H9 (cell line): ENCODE results near the gene FARS2. TPM values are rescaled to one million over a fixed set of nuclear protein-coding genes. Genes with fewer than 3 reads are reported as not detected.

Source experiments
- DNase-seq: peaks from one replicate; pipeline ENCODE4 v3.0.0-alpha.2; 2017
- H2AFZ ChIP-seq: one replicate; pipeline ENCODE4 v1.6.1; 2013; ENCODE audit warnings: mild to moderate bottlenecking, low read length, control low read depth, moderate library complexity
- H2AK5ac ChIP-seq: 2 replicates; pipeline ENCODE4 v1.6.1; 2013; ENCODE audit warnings: low read length, control low read depth, mixed read lengths; ENCODE audit not compliant: insufficient read length
- H2BK120ac ChIP-seq: one replicate; pipeline ENCODE4 v1.6.1; 2013; ENCODE audit warnings: low read depth, mild to moderate bottlenecking, low read length, control low read depth, inconsistent platforms; ENCODE audit not compliant: poor library complexity, severe bottlenecking
- H2BK12ac ChIP-seq: 2 replicates; pipeline ENCODE4 v1.6.1; 2013; ENCODE audit warnings: low read length, control low read depth, mixed read lengths, low read depth; ENCODE audit not compliant: insufficient read length
- H2BK15ac ChIP-seq: 2 replicates; pipeline ENCODE4 v1.6.1; 2013; ENCODE audit warnings: low read depth, low read length, control low read depth
- H2BK20ac ChIP-seq: one replicate; pipeline ENCODE4 v1.6.1; 2013; ENCODE audit warnings: low read depth, mild to moderate bottlenecking, low read length, control low read depth, inconsistent platforms; ENCODE audit not compliant: poor library complexity, severe bottlenecking
- H2BK5ac ChIP-seq: 2 replicates; pipeline ENCODE4 v1.6.1; 2013; ENCODE audit warnings: low read length, control low read depth, mixed read lengths; ENCODE audit not compliant: insufficient read length
- H3K14ac ChIP-seq: 2 replicates; pipeline ENCODE4 v1.6.1; 2013; ENCODE audit warnings: low read length, control low read depth; ENCODE audit not compliant: insufficient read depth
- H3K18ac ChIP-seq: 2 replicates; pipeline ENCODE4 v1.6.1; 2013; ENCODE audit warnings: low read depth, mild to moderate bottlenecking, mixed read lengths, low read length, control low read depth; ENCODE audit not compliant: insufficient read length
- H3K23ac ChIP-seq: 2 replicates; pipeline ENCODE4 v1.6.1; 2013; ENCODE audit warnings: low read length, control low read depth, mixed read lengths, low read depth; ENCODE audit not compliant: insufficient read length
- H3K23me2 ChIP-seq: 2 replicates; pipeline ENCODE4 v1.6.1; 2013; ENCODE audit warnings: low read depth, mild to moderate bottlenecking, mixed read lengths, low read length, control low read depth; ENCODE audit not compliant: insufficient read length, poor library complexity, severe bottlenecking
- H3K27ac ChIP-seq: 2 replicates; pipeline ENCODE4 v1.5.1; 2013; ENCODE audit warnings: low read length, control low read depth, mixed read lengths, low read depth; ENCODE audit not compliant: insufficient read length
- H3K27me3 ChIP-seq: 2 replicates; pipeline ENCODE4 v1.6.1; 2013; ENCODE audit warnings: low read length, control low read depth, inconsistent platforms; ENCODE audit not compliant: insufficient read depth
- H3K4ac ChIP-seq: 2 replicates; pipeline ENCODE4 v1.6.1; 2013; ENCODE audit warnings: low read depth, mild to moderate bottlenecking, control low read depth, inconsistent platforms, low read length, moderate library complexity
- H3K4me1 ChIP-seq: 2 replicates; pipeline ENCODE4 v1.6.1; 2013; ENCODE audit warnings: low read length, control low read depth, inconsistent platforms; ENCODE audit not compliant: insufficient read depth
- H3K4me2 ChIP-seq: 2 replicates; pipeline ENCODE4 v1.6.1; 2013; ENCODE audit warnings: low read length, control low read depth, mixed read lengths; ENCODE audit not compliant: insufficient read length, insufficient read depth
- H3K56ac ChIP-seq: 2 replicates; pipeline ENCODE4 v1.6.1; 2013; ENCODE audit warnings: low read depth, mild to moderate bottlenecking, mixed read lengths, low read length, control low read depth; ENCODE audit not compliant: insufficient read length
- H3K79me1 ChIP-seq: 2 replicates; pipeline ENCODE4 v1.6.1; 2013; ENCODE audit warnings: low read depth, mild to moderate bottlenecking, moderate library complexity, low read length, control low read depth, inconsistent platforms; ENCODE audit not compliant: insufficient read depth, poor library complexity, severe bottlenecking
- H3K79me2 ChIP-seq: 2 replicates; pipeline ENCODE4 v1.6.1; 2013; ENCODE audit warnings: low read length, control low read depth, inconsistent platforms; ENCODE audit not compliant: insufficient read depth
- H3K9ac ChIP-seq: 2 replicates; pipeline ENCODE4 v1.6.1; 2013; ENCODE audit warnings: low read length, control low read depth, mixed read lengths; ENCODE audit not compliant: insufficient read length; ENCODE audit errors: extremely low read depth
- H3K9me3 ChIP-seq: one replicate; pipeline ENCODE4 v1.6.1; 2013; ENCODE audit warnings: low read depth, low read length, inconsistent platforms; ENCODE audit not compliant: control insufficient read depth
- H3T11ph ChIP-seq: one replicate; pipeline ENCODE4 v1.6.1; 2013; ENCODE audit warnings: mild to moderate bottlenecking, low read length, control low read depth, inconsistent platforms
- H4K20me1 ChIP-seq: one replicate; pipeline ENCODE4 v1.6.1; 2013; ENCODE audit not compliant: control insufficient read depth, insufficient read length, insufficient read depth
- H4K5ac ChIP-seq: 2 replicates; pipeline ENCODE4 v1.6.1; 2013; ENCODE audit warnings: low read depth, mild to moderate bottlenecking, mixed read lengths, low read length, control low read depth; ENCODE audit not compliant: insufficient read length
- H4K8ac ChIP-seq: replicated peaks from 2 replicates; pipeline ENCODE4 v1.6.1; 2013; ENCODE audit warnings: low read length, control low read depth, mixed read lengths, low read depth; ENCODE audit not compliant: insufficient read length
- H4K91ac ChIP-seq: 2 replicates; pipeline ENCODE4 v1.6.1; 2013; ENCODE audit warnings: low read depth, mild to moderate bottlenecking, moderate library complexity, mixed read lengths, low read length, control low read depth; ENCODE audit not compliant: insufficient read length
- H3K27ac Mint-ChIP-seq, 3 experiments: 2 replicates in 2 of 3; 3 replicates in 1 of 3; pipeline ENCODE4 v1.8.0; 2020 to 2021; ENCODE audit warnings: mixed read lengths in 3 of 3, mild to moderate bottlenecking in 1 of 3, moderate library complexity in 1 of 3
- H3K27me3 Mint-ChIP-seq: 2 replicates; pipeline ENCODE4 v1.8.0; 2021; ENCODE audit warnings: low read depth, mild to moderate bottlenecking, moderate library complexity, mixed read lengths
- H3K36me3 Mint-ChIP-seq, 3 experiments: 2 replicates in 2 of 3; 3 replicates in 1 of 3; pipeline ENCODE4 v1.8.0; 2020 to 2021; ENCODE audit warnings: low read depth in 3 of 3, mixed read lengths in 3 of 3; ENCODE audit not compliant: insufficient read depth in 1 of 3
- H3K4me1 Mint-ChIP-seq, 2 experiments: 2 replicates each; pipeline ENCODE4 v1.8.0; 2020; ENCODE audit warnings: mixed read lengths in 2 of 2
- H3K4me3 Mint-ChIP-seq, 2 experiments: 2 replicates in 1 of 2; 3 replicates in 1 of 2; pipeline ENCODE4 v1.8.0; 2020 to 2021; ENCODE audit warnings: mild to moderate bottlenecking in 2 of 2, mixed read lengths in 2 of 2, moderate library complexity in 1 of 2
- H3K9me3 Mint-ChIP-seq, 2 experiments: 2 replicates in 1 of 2; 3 replicates in 1 of 2; pipeline ENCODE4 v1.8.0; 2020; ENCODE audit warnings: mild to moderate bottlenecking in 2 of 2, mixed read lengths in 2 of 2, moderate library complexity in 1 of 2
- WGBS: extraction: QIAGEN DNeasy Blood & Tissue Kit; methylation state at CpG from one replicate; pipeline ENCODE4 v1.1.7; 2013; ENCODE audit warnings: missing lambda C conversion rate, low lambda C conversion rate, mixed read lengths; ENCODE audit not compliant: insufficient read length; ENCODE audit errors: extremely low coverage; 5-methylcytosine and 5-hydroxymethylcytosine counted together
- total RNA-seq: library from RNA; stranded (reverse); gene quantifications from 2 replicates; pipeline ENCODE4 v1.2.1, GENCODE V29; 2021
- TF ChIP-seq, protein P1 (sequence below): fragments of 200-600 bp; sonication (generic); conservative IDR thresholded peaks from 3 replicates; pipeline ENCODE4 v1.8.0; 2021; ENCODE audit warnings: antibody characterized with exemption, mild to moderate bottlenecking

The FARS2 gene
- total RNA-seq, 1 experiment from 2014 or later: 8.5 TPM

DNA sequence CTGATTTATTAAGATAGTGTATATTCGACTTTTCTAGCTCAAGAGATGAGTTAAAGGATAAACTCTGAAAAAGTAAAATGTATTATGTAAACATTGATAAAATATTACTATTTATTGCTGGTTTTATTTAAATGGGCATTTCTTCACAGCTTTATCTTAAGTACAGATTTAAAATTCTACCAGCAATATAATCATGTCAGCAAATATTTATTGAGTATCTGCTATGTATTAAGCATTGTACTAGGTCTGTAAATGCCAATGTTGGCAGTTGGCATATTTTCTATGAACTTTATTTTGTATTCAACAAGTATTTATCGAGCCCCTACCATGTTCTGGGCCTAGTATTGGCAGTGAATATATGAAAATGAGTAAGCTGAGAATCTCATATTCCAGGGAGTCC is 231.0 kb downstream of the FARS2 start:
- Mint-ChIP-seq H3K4me3 (no peak overlapping the region), H3K9me3 (no peaks in the 10 kb centered on the region), H3K36me3 (no peaks in the 10 kb centered on the region), H3K4me1 (peaks cover 0 to 2% of the 10 kb centered on the region in 2 experiments; a peak in 1 of 4 replicates), H3K27ac (no peak overlapping the region), H3K27me3 (no peaks in the 10 kb centered on the region)
- no peaks in the 10 kb centered on the region for H3K79me1 ChIP-seq
- H3T11ph ChIP-seq: no peak overlapping the region
- H3K79me2 ChIP-seq: no peaks in the 10 kb centered on the region
- TF ChIP-seq, protein P1, sequence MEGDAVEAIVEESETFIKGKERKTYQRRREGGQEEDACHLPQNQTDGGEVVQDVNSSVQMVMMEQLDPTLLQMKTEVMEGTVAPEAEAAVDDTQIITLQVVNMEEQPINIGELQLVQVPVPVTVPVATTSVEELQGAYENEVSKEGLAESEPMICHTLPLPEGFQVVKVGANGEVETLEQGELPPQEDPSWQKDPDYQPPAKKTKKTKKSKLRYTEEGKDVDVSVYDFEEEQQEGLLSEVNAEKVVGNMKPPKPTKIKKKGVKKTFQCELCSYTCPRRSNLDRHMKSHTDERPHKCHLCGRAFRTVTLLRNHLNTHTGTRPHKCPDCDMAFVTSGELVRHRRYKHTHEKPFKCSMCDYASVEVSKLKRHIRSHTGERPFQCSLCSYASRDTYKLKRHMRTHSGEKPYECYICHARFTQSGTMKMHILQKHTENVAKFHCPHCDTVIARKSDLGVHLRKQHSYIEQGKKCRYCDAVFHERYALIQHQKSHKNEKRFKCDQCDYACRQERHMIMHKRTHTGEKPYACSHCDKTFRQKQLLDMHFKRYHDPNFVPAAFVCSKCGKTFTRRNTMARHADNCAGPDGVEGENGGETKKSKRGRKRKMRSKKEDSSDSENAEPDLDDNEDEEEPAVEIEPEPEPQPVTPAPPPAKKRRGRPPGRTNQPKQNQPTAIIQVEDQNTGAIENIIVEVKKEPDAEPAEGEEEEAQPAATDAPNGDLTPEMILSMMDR: no peak
- no CpG with 5 or more reads among the region's 2 CpGs for WGBS
- no peak overlapping the region for H2AK5ac ChIP-seq
- H3K27me3 ChIP-seq: no peaks in the 10 kb centered on the region
- no peak overlapping the region for H3K9ac ChIP-seq
- H2BK5ac ChIP-seq: no peak overlapping the region
- no peak for DNase-seq
- H3K4ac ChIP-seq: no peak overlapping the region
- H2BK12ac ChIP-seq: no peak overlapping the region
- H2BK20ac ChIP-seq: no peak overlapping the region
- H4K8ac ChIP-seq: no peak overlapping the region
- H3K14ac ChIP-seq: no peak overlapping the region
- no peak overlapping the region for H3K4me2 ChIP-seq
- H2BK120ac ChIP-seq: no peak overlapping the region
- no peak overlapping the region for H3K18ac ChIP-seq
- H3K27ac ChIP-seq: no peak overlapping the region
- H2BK15ac ChIP-seq: no peak overlapping the region
- no peak overlapping the region for H4K91ac ChIP-seq
- H3K56ac ChIP-seq: no peak overlapping the region
- no peak overlapping the region for H2AFZ ChIP-seq
- H4K5ac ChIP-seq: no peak overlapping the region
- H3K23ac ChIP-seq: no peak overlapping the region
- no peaks in the 10 kb centered on the region for H3K9me3 ChIP-seq
- H3K4me1 ChIP-seq: no peaks in the 10 kb centered on the region
- no peaks in the 10 kb centered on the region for H4K20me1 ChIP-seq
- H3K23me2 ChIP-seq: no peaks in the 10 kb centered on the region
